ENCODE data around the gene TFIP11.

DNA sequence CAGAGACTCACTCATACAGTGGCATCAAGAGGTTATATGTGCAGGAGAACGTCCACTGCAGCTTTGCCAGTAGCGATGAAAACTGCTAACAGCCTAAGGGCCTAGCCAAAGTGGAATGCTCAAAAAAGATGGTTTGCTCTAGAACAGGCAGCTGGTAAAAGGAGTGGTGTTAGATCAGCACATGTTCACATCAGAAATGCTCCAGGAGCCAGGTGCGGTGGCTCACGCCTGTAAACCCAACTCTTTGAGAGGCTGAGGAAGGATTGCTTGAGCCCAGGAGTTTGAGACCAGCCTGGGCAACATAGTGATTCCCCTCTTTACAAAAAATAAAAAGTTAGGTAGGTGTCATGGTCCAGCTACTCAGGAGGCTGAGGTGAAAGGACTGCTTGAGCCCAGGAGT, 10.3 kb upstream of the TFIP11 start:
- no peak for TF ChIP-seq TAF1 (IDR thresholded peaks at IDR 0.05; ENCODE audit: borderline replicate concordance, insufficient read depth, low read length)
- no peak for TF ChIP-seq POLR2AphosphoS5 (IDR thresholded peaks at IDR 0.05; ENCODE audit: low read depth, low read length)

All from PFSK-1 (cell line).